HEK293 (cell line): ENCODE results near the gene ITPR2.
"Not testable (repeated sequence)": the region's sequence is repeated elsewhere in the genome, so short reads cannot be mapped to it uniquely, and the experiment has no call there.

Experiments used
- CTCF ChIA-PET: fragments of 350-600 bp; formaldehyde crosslinking; extraction: SDS; loops from one replicate; lab custom pipeline; 2021; ENCODE audit warnings: antibody characterized with exemption; lab: Yijun Ruan, JAX
- POLR2A ChIA-PET: fragments of 300-600 bp; formaldehyde crosslinking; extraction: SDS; loops from one replicate; lab custom pipeline; 2020; ENCODE audit warnings: antibody characterized with exemption, inconsistent platforms; lab: Yijun Ruan, JAX
- H3K27ac ChIP-seq: fragments of 200-500 bp; sonication (Bioruptor generic); 2 replicates; pipeline ENCODE4 v1.5.1; 2014; ENCODE audit warnings: low read depth, low read length, control low read depth, inconsistent platforms; ENCODE audit errors: extremely low read depth
- H3K36me3 ChIP-seq, 2 experiments: fragments of 200-500 bp in 1 of 2; sonication (Bioruptor generic) in 1 of 2; 1 replicate in 1 of 2; 2 replicates in 1 of 2; pipeline ENCODE4 v1.5.1; 2014 to 2017; ENCODE audit warnings: inconsistent platforms in 2 of 2, low read length in 2 of 2; ENCODE audit not compliant: control insufficient read depth in 2 of 2, insufficient read depth in 1 of 2
- H3K4me1 ChIP-seq: fragments of 200-500 bp; sonication (Bioruptor generic); 2 replicates; pipeline ENCODE4 v1.5.1; 2014; ENCODE audit warnings: mild to moderate bottlenecking, low read length, inconsistent platforms; ENCODE audit not compliant: control insufficient read depth, insufficient read depth
- H3K4me3 ChIP-seq: 2 replicates; pipeline ENCODE4 v1.5.1; 2011; ENCODE audit warnings: low read depth, mild to moderate bottlenecking, control low read depth, low read length, moderate library complexity
- H3K9me3 ChIP-seq: fragments of 200-500 bp; sonication (Bioruptor generic); 2 replicates; pipeline ENCODE4 v1.5.1; 2014; ENCODE audit warnings: low read depth, low read length, inconsistent platforms; ENCODE audit not compliant: control insufficient read depth, insufficient read depth
- CTCF ChIP-seq: fragments of 450-650 bp; formaldehyde crosslinking; IDR thresholded peaks from 2 replicates; pipeline ENCODE4 v1.5.1; 2016; ENCODE audit warnings: missing biosample characterization, missing genetic modification characterization
- KLF1 ChIP-seq: fragments of 450-650 bp; formaldehyde crosslinking; IDR thresholded peaks from 2 replicates; pipeline ENCODE4 v1.5.1; 2016; ENCODE audit warnings: missing biosample characterization, missing genetic modification characterization
- PRDM4 ChIP-seq: fragments of 450-650 bp; formaldehyde crosslinking; IDR thresholded peaks from 2 replicates; pipeline ENCODE4 v1.5.1; 2017; ENCODE audit warnings: missing biosample characterization, missing genetic modification characterization
- SCRT2 ChIP-seq: fragments of 450-650 bp; formaldehyde crosslinking; IDR thresholded peaks from 2 replicates; pipeline ENCODE4 v1.5.1; 2016; ENCODE audit warnings: missing biosample characterization, missing genetic modification characterization
- ZNF19 ChIP-seq: fragments of 450-650 bp; formaldehyde crosslinking; IDR thresholded peaks from 2 replicates; pipeline ENCODE4; 2016; ENCODE audit warnings: missing biosample characterization, missing genetic modification characterization, low read depth
- ZNF202 ChIP-seq: fragments of 450-650 bp; formaldehyde crosslinking; IDR thresholded peaks from 2 replicates; pipeline ENCODE4 v1.5.1; 2016; ENCODE audit warnings: missing biosample characterization, missing genetic modification characterization, borderline replicate concordance
- ZNF239 ChIP-seq: fragments of 450-650 bp; formaldehyde crosslinking; IDR thresholded peaks from 2 replicates; pipeline ENCODE4 v1.5.1; 2016; ENCODE audit warnings: missing biosample characterization, missing genetic modification characterization
- ZNF654 ChIP-seq: fragments of 450-650 bp; formaldehyde crosslinking; IDR thresholded peaks from 2 replicates; pipeline ENCODE4 v1.5.1; 2016; ENCODE audit warnings: low read depth, missing biosample characterization, missing genetic modification characterization
- ZNF660 ChIP-seq: fragments of 450-650 bp; IDR thresholded peaks from 2 replicates; pipeline ENCODE4 v1.5.1; 2018; ENCODE audit warnings: missing biosample characterization, mild to moderate bottlenecking, missing genetic modification characterization
- ZNF664 ChIP-seq: fragments of 450-650 bp; formaldehyde crosslinking; IDR thresholded peaks from 2 replicates; pipeline ENCODE4 v1.5.1; 2016; ENCODE audit warnings: missing biosample characterization, missing genetic modification characterization
- TF ChIP-seq, protein P1 (sequence below): fragments of 450-650 bp; formaldehyde crosslinking; IDR thresholded peaks from 2 replicates; pipeline ENCODE4 v1.5.1; 2017; ENCODE audit warnings: missing biosample characterization, missing genetic modification characterization

The ITPR2 gene

DNA sequence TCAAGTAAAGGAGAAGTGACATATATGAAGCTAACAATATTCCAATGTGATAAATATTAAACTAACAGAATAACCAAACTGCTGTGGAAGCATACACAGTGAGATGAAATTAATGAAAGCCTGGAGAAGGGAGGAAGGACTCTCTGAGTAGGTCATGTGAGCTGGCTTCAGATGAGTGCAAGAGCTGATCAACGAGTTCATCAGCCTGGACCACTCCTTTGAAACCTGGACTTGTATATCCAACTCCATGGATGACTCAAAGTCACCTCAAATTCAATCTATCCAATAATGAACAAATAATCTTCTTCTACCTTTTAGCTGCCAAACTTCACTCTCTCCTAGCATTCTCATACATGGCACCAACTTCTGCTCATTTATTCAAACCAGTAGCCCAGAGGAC is 391.6 kb downstream of the ITPR2 start (continued):
- no peak for TF ChIP-seq ZNF202 (tag by site-specific recombination)
- no peak for TF ChIP-seq SCRT2 (tag by site-specific recombination)
- TF ChIP-seq ZNF239 (tag by site-specific recombination), result no peak
- TF ChIP-seq ZNF19, result no peak

DNA sequence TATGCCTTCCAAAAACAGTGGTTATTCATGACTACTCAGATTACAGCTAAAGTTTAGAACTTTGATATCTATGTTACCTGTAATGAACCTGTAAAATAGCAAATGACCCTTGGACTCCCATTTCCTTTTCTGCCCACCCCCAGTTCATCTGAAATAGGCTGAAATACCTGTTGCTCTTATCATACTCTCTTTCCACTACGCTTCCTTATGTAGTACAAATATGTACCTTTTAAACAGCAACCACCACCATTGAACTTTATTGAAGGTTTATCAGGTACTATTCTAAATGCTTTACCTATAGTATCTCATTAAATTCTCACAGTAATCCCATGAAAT is 398.0 kb downstream of the ITPR2 start:
- peak; percentile 88 for TF ChIP-seq ZNF664 (tag by site-specific recombination)
- TF ChIP-seq PRDM4 (tag by site-specific recombination), result no peak
- CTCF ChIA-PET, result interaction anchor here (0.6 to 1.6 kb wide), 3 partner anchors 10 to 208 kb away, joined by 3 to 5 read pairs (median 3); no protein-coding TSS in a partner anchor

GRCh38 chr12:26434299-26435068 is 398.5 kb downstream of the ITPR2 start:
- H3K4me1 ChIP-seq, result no peaks in the 10 kb centered on the region
- H3K4me3 ChIP-seq, result no peak overlapping the region
- no peak overlapping the region for H3K27ac ChIP-seq
- CTCF ChIA-PET, result interaction anchor here (0.6 to 1.6 kb wide), 8 partner anchors 11 to 316 kb away, joined by 3 to 5 read pairs (median 3); no protein-coding TSS in a partner anchor
- POLR2A ChIA-PET, result no interaction called here
- TF ChIP-seq ZNF654 (peak; percentile 59), ZNF660 (tag by site-specific recombination) (peak; percentile 89), KLF1 (tag by site-specific recombination) (no peak), CTCF (tag by site-specific recombination) (peak; percentile 24; the same call in 1 of the 2 replicates)
- TF ChIP-seq, protein P1, sequence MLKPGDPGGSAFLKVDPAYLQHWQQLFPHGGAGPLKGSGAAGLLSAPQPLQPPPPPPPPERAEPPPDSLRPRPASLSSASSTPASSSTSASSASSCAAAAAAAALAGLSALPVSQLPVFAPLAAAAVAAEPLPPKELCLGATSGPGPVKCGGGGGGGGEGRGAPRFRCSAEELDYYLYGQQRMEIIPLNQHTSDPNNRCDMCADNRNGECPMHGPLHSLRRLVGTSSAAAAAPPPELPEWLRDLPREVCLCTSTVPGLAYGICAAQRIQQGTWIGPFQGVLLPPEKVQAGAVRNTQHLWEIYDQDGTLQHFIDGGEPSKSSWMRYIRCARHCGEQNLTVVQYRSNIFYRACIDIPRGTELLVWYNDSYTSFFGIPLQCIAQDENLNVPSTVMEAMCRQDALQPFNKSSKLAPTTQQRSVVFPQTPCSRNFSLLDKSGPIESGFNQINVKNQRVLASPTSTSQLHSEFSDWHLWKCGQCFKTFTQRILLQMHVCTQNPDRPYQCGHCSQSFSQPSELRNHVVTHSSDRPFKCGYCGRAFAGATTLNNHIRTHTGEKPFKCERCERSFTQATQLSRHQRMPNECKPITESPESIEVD (tag by site-specific recombination), result no peak
- H3K36me3 ChIP-seq, result no peaks in the 10 kb centered on the region
- no peaks in the 10 kb centered on the region for H3K9me3 ChIP-seq

More for the DNA sequence above, 398.0 kb downstream of the ITPR2 start:
- H3K9me3 ChIP-seq, result no peaks in the 10 kb centered on the region
- no peak overlapping the region for H3K4me3 ChIP-seq
- H3K36me3 ChIP-seq, result no peaks in the 10 kb centered on the region; a peak in 1 of 3 replicates
- H3K4me1 ChIP-seq, result no peaks in the 10 kb centered on the region
- POLR2A ChIA-PET, result no interaction called here
- no peak overlapping the region for H3K27ac ChIP-seq

- H3K36me3 ChIP-seq, H3K9me3 ChIP-seq, POLR2A ChIA-PET, H3K27ac ChIP-seq, H3K4me1 ChIP-seq, H3K4me3 ChIP-seq: not testable (repeated sequence)
- CTCF ChIA-PET, result interaction anchor here (0.6 to 1.6 kb wide), 10 partner anchors 12 to 315 kb away, joined by 3 to 7 read pairs (median 3); no protein-coding TSS in a partner anchor
These were observed 399.3 kb downstream of the ITPR2 start for GRCh38 chr12:26433701-26434100.
